SK-N-SH (cell line): Measurements from ENCODE around the gene MRPL53.

Experiments
- CTCF ChIP-seq: fragments of 200-600 bp; sonication (generic); IDR thresholded peaks from 2 replicates; pipeline ENCODE4 v1.6.1; 2017; ENCODE audit warnings: antibody characterized with exemption, mild to moderate bottlenecking, moderate library complexity
- EZH2phosphoT487 ChIP-seq: fragments of 200-600 bp; sonication (generic); IDR thresholded peaks from 2 replicates; pipeline ENCODE4 v1.6.1; 2017; ENCODE audit warnings: low read depth, mixed run types, mild to moderate bottlenecking, antibody characterized with exemption, moderate library complexity, borderline replicate concordance
- RAD21 ChIP-seq: IDR thresholded peaks from 2 replicates; pipeline ENCODE4 v1.6.1; 2012; ENCODE audit warnings: mild to moderate bottlenecking, low read length

- TF ChIP-seq CTCF: no peak
- no peak for TF ChIP-seq RAD21
- TF ChIP-seq EZH2phosphoT487: no peak
Measured at GRCh38 chr2:74430502-74430901, 42.0 kb downstream of the MRPL53 start.
